CD4-positive, alpha-beta T cell (primary cell): ENCODE data around the gene GPATCH11. TPM values are rescaled to one million over a fixed set of nuclear protein-coding genes. Genes with fewer than 3 reads are reported as not detected.

Experiments
- ATAC-seq: fragments of 200-7000 bp; cut with Tn5 transposase; one replicate; pipeline ENCODE4 v1.10.0; 2022; ENCODE audit warnings: mild to moderate bottlenecking; ENCODE audit not compliant: poor library complexity
- CTCF ChIA-PET: fragments of 350-600 bp; sonication (Branson Sonifier 250); formaldehyde crosslinking; loops from one replicate; lab custom pipeline; 2021; ENCODE audit warnings: antibody characterized with exemption, inconsistent platforms; lab: Charles Lee
- POLR2A ChIA-PET: fragments of 350-600 bp; sonication (Branson Sonifier 250); formaldehyde crosslinking; loops from one replicate; lab custom pipeline; 2021; ENCODE audit warnings: antibody characterized with exemption, inconsistent platforms; lab: Charles Lee
- DNase-seq, 14 experiments: peaks; one replicate each; pipeline ENCODE4 v3.0.0-alpha.2; 2013 to 2020; ENCODE audit warnings: mixed read lengths in 2 of 14
- H3K27ac ChIP-seq, 2 donors: one replicate each; pipeline versions ENCODE4 v1.5.1 to v1.7.0; 2013; ENCODE audit warnings: low read length in 2 of 2, low read depth in 1 of 2, mild to moderate bottlenecking in 1 of 2
- H3K27me3 ChIP-seq, 2 experiments: 1 replicate in 1 of 2; 2 replicates in 1 of 2; pipeline versions ENCODE4 v1.6.1 to v1.7.0; 2013; ENCODE audit warnings: low read length in 2 of 2, control low read depth in 1 of 2, mild to moderate bottlenecking in 1 of 2, moderate library complexity in 1 of 2; ENCODE audit not compliant: insufficient read depth in 2 of 2, control insufficient read depth in 1 of 2
- H3K36me3 ChIP-seq: one replicate; pipeline ENCODE4 v1.6.1; 2013; ENCODE audit warnings: low read length, control low read depth; ENCODE audit not compliant: insufficient read depth
- H3K4me1 ChIP-seq: one replicate; pipeline ENCODE4 v1.6.1; 2013; ENCODE audit warnings: low read length, control low read depth; ENCODE audit not compliant: insufficient read depth
- H3K4me3 ChIP-seq: one replicate; pipeline ENCODE4 v1.5.1; 2013; ENCODE audit warnings: mild to moderate bottlenecking, low read length, moderate library complexity
- H3K9me3 ChIP-seq, 2 experiments: 1 replicate in 1 of 2; 2 replicates in 1 of 2; pipeline versions ENCODE4 v1.6.1 to v1.7.0; 2013; ENCODE audit warnings: low read length in 2 of 2, mild to moderate bottlenecking in 2 of 2, control low read depth in 1 of 2, moderate library complexity in 1 of 2; ENCODE audit not compliant: control insufficient read depth in 1 of 2, insufficient read depth in 1 of 2
- H3K27ac Mint-ChIP-seq: one replicate; pipeline ENCODE4 v1.8.0; 2020; ENCODE audit warnings: mixed read lengths
- H3K27me3 Mint-ChIP-seq: one replicate; pipeline ENCODE4 v1.8.0; 2021; ENCODE audit warnings: mixed read lengths
- H3K36me3 Mint-ChIP-seq: one replicate; pipeline ENCODE4 v1.8.0; 2021; ENCODE audit warnings: low read depth, mixed read lengths
- H3K4me1 Mint-ChIP-seq: one replicate; pipeline ENCODE4 v1.8.0; 2021; ENCODE audit warnings: low read depth, mixed read lengths
- H3K4me3 Mint-ChIP-seq: one replicate; pipeline ENCODE4 v1.8.0; 2020; ENCODE audit warnings: mild to moderate bottlenecking, mixed read lengths
- H3K9me3 Mint-ChIP-seq: one replicate; pipeline ENCODE4 v1.8.0; 2020; ENCODE audit warnings: mixed read lengths
- CTCF ChIP-seq: fragments of 200-600 bp; IDR thresholded peaks from one replicate; pipeline ENCODE4 v1.8.0; 2022; ENCODE audit warnings: antibody characterized with exemption, mild to moderate bottlenecking
- intact Hi-C, 2 experiments: fragments of 100-400 bp; cut with DNase I in 1 of 2; cut with micrococcal nuclease in 1 of 2; formaldehyde crosslinking; loops; one replicate each; pipeline versions ENCODE4 v1.15.1 to v1.9.0; 2023 to 2025; cut with DNase I, micrococcal nuclease
- total RNA-seq, 174 experiments: library from RNA in 2 of 174; stranded (reverse) in 2 of 174; gene quantifications; one replicate each; pipeline ENCODE4 v1.2.3 and lab custom pipeline; 2021 to 2026

Gene GPATCH11
- total RNA-seq, 2 experiments from 2014 or later, result 4.0 to 4.1 TPM

- Histone ChIP-seq H3K9me3 (no peaks in the 10 kb centered on the region), H3K27ac (no peak overlapping the region), H3K27me3 (no peaks in the 10 kb centered on the region), H3K4me3 (no peak overlapping the region), H3K36me3 (peaks cover 64% of the 10 kb centered on the region), H3K4me1 (no peaks in the 10 kb centered on the region)
- H3K4me1 Mint-ChIP-seq, result peaks cover 12% of the 10 kb centered on the region
- H3K27ac Mint-ChIP-seq, result no peak overlapping the region
- no peak for ATAC-seq
- CTCF ChIA-PET, result no interaction called here
- no peak for TF ChIP-seq CTCF
- peaks cover 79% of the 10 kb centered on the region for H3K36me3 Mint-ChIP-seq
- intact Hi-C loops, result no loop called here
- no peaks in the 10 kb centered on the region for H3K9me3 Mint-ChIP-seq
- DNase-seq, result no peak
- POLR2A ChIA-PET, result interaction anchor here (0.6 kb wide), 1 partner anchor 69 kb away, joined by 3 read pairs; no protein-coding TSS in a partner anchor
- H3K4me3 Mint-ChIP-seq, result no peak overlapping the region
- H3K27me3 Mint-ChIP-seq, result no peaks in the 10 kb centered on the region
Observed at GRCh38 chr2:37143974-37144373, 59.7 kb downstream of the GPATCH11 start.

GRCh38 chr2:37146062-37146461, 61.7 kb downstream of the GPATCH11 start:
- Mint-ChIP-seq H3K27me3 (no peaks in the 10 kb centered on the region), H3K9me3 (no peaks in the 10 kb centered on the region), H3K36me3 (peaks cover 69% of the 10 kb centered on the region), H3K4me1 (peaks cover 33% of the 10 kb centered on the region), H3K4me3 (no peak overlapping the region), H3K27ac (no peak overlapping the region)
- Histone ChIP-seq H3K9me3 (no peaks in the 10 kb centered on the region), H3K4me3 (no peak overlapping the region), H3K36me3 (peaks cover 49% of the 10 kb centered on the region), H3K4me1 (no peaks in the 10 kb centered on the region), H3K27me3 (no peaks in the 10 kb centered on the region), H3K27ac (no peak overlapping the region)
- intact Hi-C loops, result no loop called here
- DNase-seq (no peak), ATAC-seq (no peak)
- POLR2A ChIA-PET, result interaction anchor here (1.2 kb wide), 1 partner anchor 11 kb away, joined by 3 read pairs; the partner anchor contains the start of gene EIF2AK2
- no peak for TF ChIP-seq CTCF
- CTCF ChIA-PET, result no interaction called here

- Mint-ChIP-seq H3K9me3 (no peaks in the 10 kb centered on the region), H3K4me3 (no peak overlapping the region), H3K27ac (peak overlapping the region; percentile 81), H3K27me3 (no peaks in the 10 kb centered on the region), H3K4me1 (peaks cover 44% of the 10 kb centered on the region), H3K36me3 (peaks cover 66% of the 10 kb centered on the region)
- Histone ChIP-seq H3K27me3 (no peaks in the 10 kb centered on the region), H3K4me1 (no peaks in the 10 kb centered on the region), H3K36me3 (peaks cover 40% of the 10 kb centered on the region), H3K4me3 (no peak overlapping the region), H3K9me3 (no peaks in the 10 kb centered on the region), H3K27ac (no peak overlapping the region)
- DNase-seq (no peak), ATAC-seq (no peak)
- CTCF ChIA-PET, result no interaction called here
- no peak for TF ChIP-seq CTCF
- intact Hi-C loops, result no loop called here
- POLR2A ChIA-PET, result no interaction called here
Observed at GRCh38 chr2:37148325-37148724, 64.0 kb downstream of the GPATCH11 start.

Other genes with a start within 250 kb of the GPATCH11 start
- gene STRN, start 118.0 kb upstream of the GPATCH11 start, total RNA-seq, result 10 to 100 TPM; 20.4 to 20.8 TPM
- gene HEATR5B, start 146 bp upstream of the GPATCH11 start, total RNA-seq, result 10 to 100 TPM; 23.4 to 23.9 TPM
- gene EIF2AK2, start 72.5 kb downstream of the GPATCH11 start, total RNA-seq, result 10 to 100 TPM; 29.1 to 31.1 TPM
- not detected for gene SULT6B1, start 104.2 kb downstream of the GPATCH11 start, total RNA-seq
- 10 to 100 TPM; 23.4 to 24.6 TPM for gene CEBPZOS, start 112.0 kb downstream of the GPATCH11 start, total RNA-seq
- 100 to 1,000 TPM in 1 of 2 experiments, 10 to 100 TPM in 1; 92.3 to 102 TPM for gene CEBPZ, start 147.1 kb downstream of the GPATCH11 start, total RNA-seq
- gene NDUFAF7, start 147.1 kb downstream of the GPATCH11 start, total RNA-seq, result 10 to 100 TPM; 21.4 to 24.1 TPM
- 10 to 100 TPM; 40.5 to 44.1 TPM for gene PRKD3, start 240.3 kb downstream of the GPATCH11 start, total RNA-seq